ENCODE data around the gene MDK.

GRCh38 chr11:46420513-46420912 is 39.0 kb downstream of the MDK start:
- TF ChIP-seq POLR2AphosphoS5 (IDR thresholded peaks at IDR 0.05; ENCODE audit: low read depth, low read length) (no peak), TAF1 (IDR thresholded peaks at IDR 0.05; ENCODE audit: borderline replicate concordance, insufficient read depth, low read length) (no peak)

Measured in PFSK-1 (cell line).